SK-N-SH (cell line): ENCODE data around the gene EBNA1BP2. TPM values are rescaled to one million over a fixed set of nuclear protein-coding genes. Genes with fewer than 3 reads are reported as not detected.
"Not testable (repeated sequence)": the region's sequence is repeated elsewhere in the genome, so short reads cannot be mapped to it uniquely, and the experiment has no call there.

Experiments used
- CTCF ChIA-PET: fragments of 300-600, 350-600 bp; formaldehyde crosslinking; extraction: SDS; loops from one replicate; lab custom pipeline; 2021; lab: Yijun Ruan, JAX
- POLR2A ChIA-PET: fragments of 350-600 bp; sonication (Branson Sonifier 250); formaldehyde crosslinking; extraction: SDS; loops from one replicate; lab custom pipeline; 2020; ENCODE audit warnings: antibody characterized with exemption, inconsistent platforms; lab: Yijun Ruan, JAX
- DNase-seq: peaks from one replicate; pipeline ENCODE4 v3.0.0; 2012
- H2AFZ ChIP-seq: fragments of 200-600 bp; sonication (generic); 2 replicates; pipeline ENCODE4 v1.8.1; 2016; ENCODE audit warnings: antibody characterized with exemption, mild to moderate bottlenecking, low read depth
- H3F3A ChIP-seq: fragments of 200-600 bp; sonication (generic); replicated peaks from 2 replicates; pipeline ENCODE3; 2016; ENCODE audit warnings: antibody characterized with exemption, mild to moderate bottlenecking; ENCODE audit not compliant: insufficient read depth
- H3K27ac ChIP-seq, 2 experiments: fragments of 200-500 bp in 1 of 2; fragments of 200-600 bp in 1 of 2; sonication (Bioruptor generic) in 1 of 2; sonication (generic), shearing (Covaris generic) in 1 of 2; 2 replicates each; pipeline versions ENCODE4 v1.5.1 to v1.6.1; 2014 to 2016; ENCODE audit warnings: low read depth in 2 of 2, inconsistent platforms in 1 of 2, low read length in 1 of 2, mild to moderate bottlenecking in 1 of 2, mixed read lengths in 1 of 2
- H3K27me3 ChIP-seq: fragments of 200-600 bp; sonication (generic), shearing (Covaris generic); 2 replicates; pipeline ENCODE4 v1.6.1; 2016; ENCODE audit warnings: mixed run types; ENCODE audit not compliant: insufficient read depth
- H3K36me3 ChIP-seq, 2 experiments: fragments of 200-500 bp in 1 of 2; fragments of 200-600 bp in 1 of 2; sonication (Bioruptor generic) in 1 of 2; sonication (generic) in 1 of 2; replicated peaks in 1 of 2; 2 replicates each; pipeline versions ENCODE3 to v1.5.1; 2014 to 2016; ENCODE audit warnings: low read length in 1 of 2, mild to moderate bottlenecking in 1 of 2; ENCODE audit not compliant: insufficient read depth in 2 of 2, control insufficient read depth in 1 of 2
- H3K4me1 ChIP-seq, 2 experiments: fragments of 200-500 bp in 1 of 2; fragments of 200-600 bp in 1 of 2; sonication (Bioruptor generic) in 1 of 2; sonication (generic), shearing (Covaris generic) in 1 of 2; 2 replicates each; pipeline versions ENCODE4 v1.5.1 to v1.6.1; 2014 to 2016; ENCODE audit warnings: low read depth in 1 of 2, low read length in 1 of 2, mixed run types in 1 of 2; ENCODE audit not compliant: insufficient read depth in 2 of 2, control insufficient read depth in 1 of 2
- H3K4me2 ChIP-seq: fragments of 200-600 bp; sonication (generic), shearing (Covaris generic); 2 replicates; pipeline ENCODE4 v1.6.1; 2017; ENCODE audit warnings: mixed run types
- H3K4me3 ChIP-seq, 2 experiments: fragments of 200-500 bp in 1 of 2; fragments of 200-600 bp in 1 of 2; sonication (Bioruptor generic) in 1 of 2; sonication (generic), shearing (Covaris generic) in 1 of 2; 2 replicates each; pipeline versions ENCODE4 v1.5.1 to v1.8.1; 2014 to 2016; ENCODE audit warnings: low read depth in 2 of 2, inconsistent platforms in 1 of 2, low read length in 1 of 2, mild to moderate bottlenecking in 1 of 2, mixed read lengths in 1 of 2, moderate library complexity in 1 of 2
- H3K79me2 ChIP-seq: fragments of 200-600 bp; sonication (generic); 2 replicates; pipeline ENCODE4 v1.8.1; 2017; ENCODE audit warnings: mild to moderate bottlenecking; ENCODE audit not compliant: insufficient read depth
- H3K9ac ChIP-seq: fragments of 200-600 bp; sonication (generic); 2 replicates; pipeline ENCODE4 v1.6.1; 2017; ENCODE audit warnings: mixed run types
- H3K9me2 ChIP-seq: fragments of 200-600 bp; sonication (generic); 2 replicates; pipeline ENCODE4 v1.6.1; 2017; ENCODE audit warnings: mixed run types
- H3K9me3 ChIP-seq: fragments of 200-600 bp; sonication (generic); 2 replicates; pipeline ENCODE4 v1.6.1; 2017; ENCODE audit warnings: mixed run types, mild to moderate bottlenecking, moderate library complexity
- H4K20me1 ChIP-seq: fragments of 200-600 bp; sonication (generic); 2 replicates; pipeline ENCODE4 v1.6.1; 2017; ENCODE audit warnings: mild to moderate bottlenecking, mixed run types; ENCODE audit not compliant: insufficient read depth
- WGBS: methylation state at CpG from one replicate; pipeline ENCODE4 v1.1.6; 2017; ENCODE audit warnings: low lambda C conversion rate; 5-methylcytosine and 5-hydroxymethylcytosine counted together
- polyA plus RNA-seq, 3 experiments: library from polyadenylated mRNA; depleted of rRNA; stranded (reverse); fragments of >200 nt; gene quantifications; 2 replicates each; pipeline ENCODE4 v1.2.3, GENCODE V29; 2012
- small RNA-seq, 7 experiments: library from RNA; depleted of rRNA; stranded (forward); fragments of <200 nt; gene quantifications; one replicate each; pipeline ENCODE3, GENCODE V24; 2012

Gene EBNA1BP2
- polyA plus RNA-seq, 1 of the 3 experiments (the other 2 are of a cell fraction): 146 TPM

DNA sequence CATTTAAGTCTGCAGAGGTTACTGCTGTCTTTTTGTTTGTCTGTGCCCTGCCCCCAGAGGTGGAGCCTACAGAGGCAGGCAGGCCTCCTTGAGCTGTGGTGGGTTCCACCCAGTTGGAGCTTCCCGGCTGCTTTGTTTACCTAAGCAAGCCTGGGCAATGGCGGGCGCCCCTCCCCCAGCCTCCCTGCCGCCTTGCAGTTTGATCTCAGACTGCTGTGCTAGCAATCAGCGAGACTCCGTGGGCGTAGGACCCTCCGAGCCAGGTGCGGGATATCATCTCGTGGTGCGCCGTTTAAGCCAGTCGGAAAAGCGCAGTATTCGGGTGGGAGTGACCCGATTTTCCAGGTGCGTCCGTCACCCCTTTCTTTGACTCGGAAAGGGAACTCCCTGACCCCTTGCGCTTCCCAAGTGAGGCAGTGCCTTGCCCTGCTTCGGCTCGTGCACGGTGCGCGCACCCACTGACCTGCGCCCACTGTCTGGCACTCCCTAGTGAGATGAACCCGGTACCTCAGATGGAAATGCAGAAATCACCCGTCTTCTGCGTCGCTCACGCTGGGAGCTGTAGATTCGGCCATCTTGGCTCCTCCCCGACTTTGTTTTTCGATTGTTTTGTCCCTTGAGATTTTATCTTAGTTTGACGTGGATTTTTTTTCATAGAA lies 52.0 kb downstream of the EBNA1BP2 start:
- H3K9me3 ChIP-seq, H4K20me1 ChIP-seq, H3K4me1 ChIP-seq, H3K27me3 ChIP-seq, CTCF ChIA-PET, H3K9me2 ChIP-seq, H3K79me2 ChIP-seq, POLR2A ChIA-PET, DNase-seq, H2AFZ ChIP-seq, H3F3A ChIP-seq, H3K4me2 ChIP-seq, H3K9ac ChIP-seq, H3K4me3 ChIP-seq, H3K36me3 ChIP-seq, H3K27ac ChIP-seq: not testable (repeated sequence)
- 57% methylated on average over 23 of the region's 35 CpGs for WGBS

Small RNA genes within 50 kb of the gene (small RNA-seq; reads per million reads assigned to genes)
- 0 reads per million in 7 experiments for gene RNA5SP46

Other genes with a start within 250 kb of the EBNA1BP2 start
- 50.5 and 63.8 TPM in 2 replicates for gene SLC2A1, start 213.4 kb downstream of the EBNA1BP2 start, polyA plus RNA-seq (2012; rRNA removed)
- gene CFAP57, start within 50 bp of the EBNA1BP2 start, polyA plus RNA-seq (2012; rRNA removed): 0.36 and 0.60 TPM in 2 replicates
- not detected in 2 replicates for gene TMEM125, start 97.7 kb upstream of the EBNA1BP2 start, polyA plus RNA-seq (2012; rRNA removed)
- gene C1orf210, start 113.3 kb upstream of the EBNA1BP2 start, polyA plus RNA-seq (2012; rRNA removed): not detected in 2 replicates
- gene TIE1, start 128.7 kb upstream of the EBNA1BP2 start, polyA plus RNA-seq (2012; rRNA removed): 0.81 and 1.6 TPM in 2 replicates
- gene MPL, start 165.5 kb upstream of the EBNA1BP2 start, polyA plus RNA-seq (2012; rRNA removed): not detected in 2 replicates
- gene CDC20, start 186.7 kb upstream of the EBNA1BP2 start, polyA plus RNA-seq (2012; rRNA removed): 56.1 and 82.7 TPM in 2 replicates
- 127 and 182 TPM in 2 replicates for gene ELOVL1, start 195.7 kb upstream of the EBNA1BP2 start, polyA plus RNA-seq (2012; rRNA removed)
- gene MED8, start 217.5 kb upstream of the EBNA1BP2 start, polyA plus RNA-seq (2012; rRNA removed): 33.7 and 42.9 TPM in 2 replicates
- gene SZT2, start 217.6 kb upstream of the EBNA1BP2 start, polyA plus RNA-seq (2012; rRNA removed): 11.1 and 12.9 TPM in 2 replicates